ENCODE measurements around the gene PPP1R9B. TPM values are rescaled to one million over a fixed set of nuclear protein-coding genes. Genes with fewer than 3 reads are reported as not detected.
A peak's percentile ranks its signal among the peaks of the same experiment; 100 is the strongest.

PPP1R9B gene
- total and polyA plus RNA-seq, 9 donors = 24.7 to 66.1 (median 48.5) TPM

- peak overlapping the region; percentile 67 for H3K27ac ChIP-seq (ENCODE audit: low read length)
- H3K36me3 ChIP-seq (ENCODE audit: control insufficient read depth, insufficient read depth, low read length) = no peaks in the 10 kb centered on the region
- 25% methylated on average over 9 of the region's 12 CpGs for WGBS (ENCODE audit: insufficient coverage)
- no peak overlapping the region for H3K4me3 ChIP-seq (ENCODE audit: low read length)
- peaks cover 25% of the 10 kb centered on the region for H3K4me1 ChIP-seq (ENCODE audit: control insufficient read depth, insufficient read depth, low read length)
- H3K9me3 ChIP-seq (replicated peaks; ENCODE audit: control insufficient read depth, low read depth, low read length) = no peaks in the 10 kb centered on the region
- peaks cover 32% of the 10 kb centered on the region for H3K27me3 ChIP-seq (ENCODE audit: control insufficient read depth, insufficient read depth, low read length)
- DNase-seq = no peak
Measured at GRCh38 chr17:50123649-50124349, 26.7 kb downstream of the PPP1R9B start.

DNA sequence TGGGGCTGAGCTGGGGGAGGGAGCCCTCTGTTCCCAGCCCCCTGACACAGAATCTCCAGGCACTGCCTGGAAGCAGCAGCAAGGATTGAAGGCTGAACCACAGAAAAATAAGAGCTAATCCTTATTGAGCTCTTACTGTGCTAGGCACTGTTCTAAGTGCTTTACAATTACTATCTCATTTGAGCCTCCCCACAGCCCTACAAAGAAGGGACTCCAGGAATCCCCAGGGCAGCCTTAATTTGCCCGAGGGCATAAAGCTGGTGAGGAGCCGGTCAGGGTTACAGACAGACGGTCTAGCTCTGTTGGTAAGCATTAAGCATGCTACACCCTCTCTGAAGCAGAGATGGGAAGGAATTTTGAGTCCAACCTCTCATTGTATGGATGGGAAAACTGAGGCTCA lies 27.5 kb downstream of the PPP1R9B start:
- H3K9me3 ChIP-seq (replicated peaks; ENCODE audit: control insufficient read depth, low read depth, low read length) = no peaks in the 10 kb centered on the region
- no peaks in the 10 kb centered on the region for H3K36me3 ChIP-seq (ENCODE audit: control insufficient read depth, insufficient read depth, low read length)
- no peak for DNase-seq
- H3K4me1 ChIP-seq (ENCODE audit: control insufficient read depth, insufficient read depth, low read length) = peaks cover 18% of the 10 kb centered on the region
- H3K27ac ChIP-seq (ENCODE audit: low read length) = no peak overlapping the region
- H3K4me3 ChIP-seq (ENCODE audit: low read length) = no peak overlapping the region
- H3K27me3 ChIP-seq (ENCODE audit: control insufficient read depth, insufficient read depth, low read length) = peaks cover 29% of the 10 kb centered on the region
- 72% methylated on average over 3 of the region's 3 CpGs for WGBS (ENCODE audit: insufficient coverage)

DNA sequence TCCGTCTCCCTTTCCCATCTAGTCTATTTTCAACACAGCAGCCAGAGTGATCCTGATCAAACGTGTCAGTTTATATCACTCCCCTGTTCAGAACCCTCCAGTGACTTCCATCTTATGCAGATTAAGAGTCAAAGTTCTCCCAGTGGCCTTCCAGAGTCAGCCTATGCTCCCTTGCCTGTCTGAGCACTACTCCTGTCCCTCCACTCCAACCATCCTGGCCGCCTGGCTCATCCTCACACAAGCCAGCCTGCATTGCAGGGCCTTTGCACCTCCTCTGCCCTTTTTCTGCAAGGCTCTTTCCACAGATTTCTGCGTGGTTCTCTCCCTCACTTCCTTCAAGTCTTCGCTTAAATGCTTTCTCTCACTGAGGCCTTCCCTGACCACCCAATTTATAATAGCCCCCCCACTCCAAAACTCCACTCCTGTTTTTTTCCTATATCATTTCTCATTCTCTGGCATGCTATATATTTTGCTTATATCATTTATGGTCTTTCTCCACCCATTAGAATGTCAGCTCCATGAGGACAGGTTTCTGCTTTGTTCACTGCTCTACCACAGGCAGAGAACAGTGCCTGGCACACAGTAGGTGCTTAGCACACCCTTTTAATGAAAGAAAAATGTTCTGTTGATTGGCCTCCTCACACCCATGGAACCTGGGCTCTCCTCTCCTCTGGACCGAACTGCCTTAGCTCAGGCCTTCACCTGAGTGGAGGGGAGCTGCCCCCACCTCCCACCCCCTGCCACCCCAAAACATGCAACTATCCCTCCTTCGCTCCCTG lies 29.8 kb downstream of the PPP1R9B start:
- Histone ChIP-seq H3K36me3 (ENCODE audit: control insufficient read depth, insufficient read depth, low read length) (no peaks in the 10 kb centered on the region), H3K27ac (ENCODE audit: low read length) (no peak overlapping the region), H3K4me1 (ENCODE audit: control insufficient read depth, insufficient read depth, low read length) (peaks cover 22% of the 10 kb centered on the region), H3K4me3 (ENCODE audit: low read length) (no peak overlapping the region), H3K9me3 (replicated peaks; ENCODE audit: control insufficient read depth, low read depth, low read length) (no peaks in the 10 kb centered on the region), H3K27me3 (ENCODE audit: control insufficient read depth, insufficient read depth, low read length) (peaks cover 33% of the 10 kb centered on the region)
- WGBS (ENCODE audit: insufficient coverage) = 75% methylated on average over 4 of the region's 7 CpGs
- DNase-seq = no peak

DNA sequence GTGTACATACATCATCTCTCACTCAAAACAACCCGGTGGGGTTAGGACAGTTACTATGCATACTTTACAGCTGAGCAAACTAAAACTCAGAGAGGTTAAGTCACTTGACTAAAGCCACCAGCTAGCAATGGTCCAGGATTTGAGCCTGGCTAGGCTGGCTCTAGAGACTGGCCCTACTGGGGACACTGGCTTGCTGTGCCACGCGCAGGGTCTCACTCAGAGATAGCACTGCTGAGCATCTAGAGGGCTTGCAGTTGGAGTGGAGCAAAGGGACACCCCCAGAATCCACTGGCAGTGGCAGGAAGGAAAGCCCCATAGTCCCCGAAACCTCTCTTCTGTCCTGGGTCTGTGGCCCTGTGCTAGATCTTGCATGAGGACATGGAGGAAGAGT lies 31.7 kb downstream of the PPP1R9B start:
- DNase-seq = no peak
- Histone ChIP-seq H3K4me1 (ENCODE audit: control insufficient read depth, insufficient read depth, low read length) (peaks cover 20% of the 10 kb centered on the region), H3K4me3 (ENCODE audit: low read length) (no peak overlapping the region), H3K36me3 (ENCODE audit: control insufficient read depth, insufficient read depth, low read length) (no peaks in the 10 kb centered on the region), H3K27ac (ENCODE audit: low read length) (no peak overlapping the region), H3K9me3 (replicated peaks; ENCODE audit: control insufficient read depth, low read depth, low read length) (no peaks in the 10 kb centered on the region), H3K27me3 (ENCODE audit: control insufficient read depth, insufficient read depth, low read length) (peaks cover 37% of the 10 kb centered on the region)
- WGBS (ENCODE audit: insufficient coverage) = 91% methylated on average over 4 of the region's 4 CpGs

DNA sequence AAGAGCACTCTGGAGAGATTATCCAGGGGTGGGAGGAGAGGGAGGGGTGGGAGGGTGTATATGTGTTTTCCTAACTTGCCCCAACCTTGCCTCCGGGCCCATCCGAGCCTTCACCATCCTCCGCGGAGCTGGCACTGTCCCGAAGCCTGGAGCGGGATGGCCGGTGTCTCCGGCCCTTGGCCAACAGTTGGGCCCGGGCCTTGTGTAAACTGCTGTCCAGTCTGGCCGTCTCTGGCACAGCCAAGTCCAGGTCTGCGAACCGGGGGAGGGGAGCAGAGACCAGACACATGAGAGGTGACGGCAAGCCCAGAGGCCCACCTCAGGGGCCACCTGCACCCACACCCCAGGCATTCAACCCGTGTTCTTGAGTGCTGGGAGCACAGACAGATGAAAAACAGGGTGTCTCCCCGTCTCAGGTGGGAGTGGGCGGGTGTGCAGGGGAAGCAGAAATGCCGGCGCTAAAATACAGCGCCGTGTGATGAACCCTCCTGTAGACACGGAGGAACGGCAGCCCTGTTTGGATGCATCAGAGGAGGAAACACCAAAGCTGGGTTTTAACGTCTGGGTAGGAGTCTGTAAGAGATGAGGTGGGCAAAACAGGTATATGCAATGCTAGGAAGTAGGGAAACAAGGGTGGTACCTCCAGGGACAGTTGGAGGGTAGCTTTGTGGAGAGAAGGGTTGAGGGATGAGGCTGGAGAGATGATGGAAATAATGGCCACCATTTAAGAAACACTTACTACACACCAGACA lies 32.2 kb downstream of the PPP1R9B start:
- no peak for DNase-seq
- no peaks in the 10 kb centered on the region for H3K36me3 ChIP-seq (ENCODE audit: control insufficient read depth, insufficient read depth, low read length)
- H3K27me3 ChIP-seq (ENCODE audit: control insufficient read depth, insufficient read depth, low read length) = peaks cover 36% of the 10 kb centered on the region
- H3K4me3 ChIP-seq (ENCODE audit: low read length) = no peak overlapping the region
- 82% methylated on average over 15 of the region's 23 CpGs for WGBS (ENCODE audit: insufficient coverage)
- no peaks in the 10 kb centered on the region for H3K9me3 ChIP-seq (replicated peaks; ENCODE audit: control insufficient read depth, low read depth, low read length)
- H3K27ac ChIP-seq (ENCODE audit: low read length) = no peak overlapping the region
- peaks cover 14% of the 10 kb centered on the region for H3K4me1 ChIP-seq (ENCODE audit: control insufficient read depth, insufficient read depth, low read length)

GRCh38 chr17:50117202-50118051 lies 33.0 kb downstream of the PPP1R9B start:
- Histone ChIP-seq H3K4me1 (ENCODE audit: control insufficient read depth, insufficient read depth, low read length) (peaks cover 17% of the 10 kb centered on the region), H3K9me3 (replicated peaks; ENCODE audit: control insufficient read depth, low read depth, low read length) (no peaks in the 10 kb centered on the region), H3K4me3 (ENCODE audit: low read length) (no peak overlapping the region), H3K27me3 (ENCODE audit: control insufficient read depth, insufficient read depth, low read length) (peaks cover 34% of the 10 kb centered on the region), H3K36me3 (ENCODE audit: control insufficient read depth, insufficient read depth, low read length) (no peaks in the 10 kb centered on the region), H3K27ac (ENCODE audit: low read length) (no peak overlapping the region)
- 2% methylated on average over 48 of the region's 64 CpGs for WGBS (ENCODE audit: insufficient coverage)
- DNase-seq = peak; percentile 78

DNA sequence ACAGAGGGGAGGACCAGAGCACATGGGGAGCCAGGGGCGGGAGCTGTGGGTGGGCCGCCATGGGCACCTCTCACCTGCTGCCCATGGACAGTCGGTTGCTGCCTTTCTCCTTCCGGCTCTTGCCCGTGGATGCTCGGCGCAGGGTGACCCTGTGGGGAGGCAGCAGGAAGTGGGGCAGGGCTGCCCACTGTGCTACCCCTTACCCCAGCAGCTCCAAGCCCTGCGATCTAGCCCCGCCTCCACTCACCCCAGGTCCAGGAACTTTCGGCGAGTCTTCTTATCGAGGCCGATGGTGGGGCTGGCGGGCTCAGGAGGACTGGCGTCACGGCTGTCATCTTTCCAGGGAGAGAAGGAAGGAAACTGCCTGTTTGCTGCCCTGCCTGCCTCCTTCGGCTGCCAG lies 34.7 kb downstream of the PPP1R9B start:
- Histone ChIP-seq H3K36me3 (ENCODE audit: control insufficient read depth, insufficient read depth, low read length) (no peaks in the 10 kb centered on the region), H3K4me3 (ENCODE audit: low read length) (no peak overlapping the region), H3K9me3 (replicated peaks; ENCODE audit: control insufficient read depth, low read depth, low read length) (no peaks in the 10 kb centered on the region), H3K27ac (ENCODE audit: low read length) (no peak overlapping the region), H3K4me1 (ENCODE audit: control insufficient read depth, insufficient read depth, low read length) (peaks cover 34% of the 10 kb centered on the region), H3K27me3 (ENCODE audit: control insufficient read depth, insufficient read depth, low read length) (peaks cover 34% of the 10 kb centered on the region)
- no peak for DNase-seq
- 86% methylated on average over 7 of the region's 17 CpGs for WGBS (ENCODE audit: insufficient coverage)

DNA sequence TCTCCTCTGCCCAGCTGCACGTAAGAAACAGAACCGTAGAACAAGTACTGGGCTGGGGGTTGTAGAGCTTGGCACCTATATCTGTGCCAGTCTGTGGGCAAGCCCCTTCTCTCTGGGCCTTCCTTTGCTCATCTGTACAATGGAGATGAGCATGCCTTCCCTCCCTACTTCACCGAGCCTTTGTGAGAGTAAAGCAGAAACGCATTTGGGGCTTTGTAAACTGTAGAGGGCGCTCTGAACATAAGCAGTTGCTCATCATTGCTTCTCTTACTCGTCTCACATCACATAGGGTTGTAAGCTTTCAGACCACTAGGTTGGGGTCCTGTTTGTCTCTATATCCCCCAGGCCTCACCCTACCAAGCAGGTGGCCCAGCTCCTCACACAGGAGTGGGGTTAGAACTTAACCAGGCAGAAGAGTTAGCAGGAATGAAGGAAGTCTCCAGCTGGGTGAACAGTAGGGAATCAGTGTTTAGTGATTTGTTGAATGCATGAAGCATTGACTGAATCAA lies 35.6 kb downstream of the PPP1R9B start:
- Histone ChIP-seq H3K36me3 (ENCODE audit: control insufficient read depth, insufficient read depth, low read length) (peaks cover 6% of the 10 kb centered on the region), H3K27ac (ENCODE audit: low read length) (no peak overlapping the region), H3K9me3 (replicated peaks; ENCODE audit: control insufficient read depth, low read depth, low read length) (no peaks in the 10 kb centered on the region), H3K4me3 (ENCODE audit: low read length) (no peak overlapping the region), H3K27me3 (ENCODE audit: control insufficient read depth, insufficient read depth, low read length) (peaks cover 31% of the 10 kb centered on the region), H3K4me1 (ENCODE audit: control insufficient read depth, insufficient read depth, low read length) (peaks cover 38% of the 10 kb centered on the region)
- DNase-seq = peak; percentile 76
- 0% methylated on average over 2 of the region's 6 CpGs for WGBS (ENCODE audit: insufficient coverage)

DNA sequence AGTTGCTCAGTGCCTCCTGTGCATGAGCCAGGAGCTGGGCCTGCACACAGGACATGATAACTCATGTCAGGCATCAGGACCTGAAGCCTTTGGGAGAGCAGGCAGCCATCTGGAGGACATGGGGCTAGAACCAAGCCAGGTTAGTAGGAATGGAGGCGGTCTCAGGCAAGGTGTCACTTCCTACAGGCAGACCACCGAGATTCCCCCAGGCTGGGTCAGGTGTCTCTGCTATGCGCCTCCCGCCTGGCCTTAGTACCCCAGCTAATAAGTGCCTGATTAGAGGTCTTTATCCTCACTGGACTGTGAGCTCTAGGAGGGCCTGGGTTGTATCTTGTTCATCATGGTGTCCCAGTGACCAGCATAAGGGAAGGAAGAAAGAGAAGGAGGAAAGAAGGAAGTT lies 36.1 kb downstream of the PPP1R9B start:
- H3K4me3 ChIP-seq (ENCODE audit: low read length) = no peak overlapping the region
- no peaks in the 10 kb centered on the region for H3K9me3 ChIP-seq (replicated peaks; ENCODE audit: control insufficient read depth, low read depth, low read length)
- 100% methylated on average over 2 of the region's 4 CpGs for WGBS (ENCODE audit: insufficient coverage)
- DNase-seq = no peak
- no peak overlapping the region for H3K27ac ChIP-seq (ENCODE audit: low read length)
- peaks cover 28% of the 10 kb centered on the region for H3K27me3 ChIP-seq (ENCODE audit: control insufficient read depth, insufficient read depth, low read length)
- H3K4me1 ChIP-seq (ENCODE audit: control insufficient read depth, insufficient read depth, low read length) = peaks cover 38% of the 10 kb centered on the region
- peaks cover 11% of the 10 kb centered on the region for H3K36me3 ChIP-seq (ENCODE audit: control insufficient read depth, insufficient read depth, low read length)
